Activated T-cell treated with anti-CD3 and anti-CD28 coated beads for 4 hours (primary cell): ENCODE data around the gene VPS13C.

Experiments
- DNase-seq: peaks from one replicate; pipeline ENCODE4 v3.0.0-alpha.2; 2020

Gene VPS13C

DNA sequence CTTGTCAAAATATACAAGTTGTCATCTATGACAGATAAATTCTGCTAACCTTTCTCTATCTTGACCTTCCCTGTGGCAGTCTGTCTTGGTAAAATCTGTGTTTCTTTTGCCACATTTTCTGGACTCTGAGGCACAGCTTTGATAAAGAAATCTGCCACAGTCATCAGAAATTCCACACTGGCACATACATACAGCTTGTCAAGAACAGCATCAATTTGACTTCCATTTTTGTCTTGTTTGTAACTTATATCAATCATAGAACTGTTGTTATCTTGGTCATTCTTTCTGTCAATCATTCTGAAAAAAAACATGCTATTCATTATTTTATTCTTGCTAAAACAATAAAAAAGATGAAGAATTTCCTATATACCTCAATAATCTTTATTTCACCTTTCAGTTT lies 130.8 kb downstream of the VPS13C start:
- no peak for DNase-seq

DNA sequence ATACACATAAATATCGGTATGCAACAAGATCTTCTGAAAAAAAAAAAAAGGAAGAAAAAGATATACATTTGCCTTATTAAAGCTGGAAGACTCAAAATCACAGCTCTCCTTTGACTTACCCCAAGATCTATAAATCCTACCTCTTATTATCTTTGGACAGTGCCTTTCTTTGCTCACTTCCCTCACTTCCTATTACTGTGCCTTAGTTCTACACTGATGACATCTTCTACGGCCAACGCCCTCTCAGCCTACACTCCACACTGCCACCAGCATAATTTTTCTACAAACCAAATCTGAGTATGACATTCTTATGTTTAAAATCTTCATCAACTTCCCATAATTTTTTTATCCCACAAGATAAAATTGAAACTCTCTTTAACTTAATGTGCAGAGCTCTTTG lies 137.1 kb downstream of the VPS13C start:
- DNase-seq, result no peak

DNA sequence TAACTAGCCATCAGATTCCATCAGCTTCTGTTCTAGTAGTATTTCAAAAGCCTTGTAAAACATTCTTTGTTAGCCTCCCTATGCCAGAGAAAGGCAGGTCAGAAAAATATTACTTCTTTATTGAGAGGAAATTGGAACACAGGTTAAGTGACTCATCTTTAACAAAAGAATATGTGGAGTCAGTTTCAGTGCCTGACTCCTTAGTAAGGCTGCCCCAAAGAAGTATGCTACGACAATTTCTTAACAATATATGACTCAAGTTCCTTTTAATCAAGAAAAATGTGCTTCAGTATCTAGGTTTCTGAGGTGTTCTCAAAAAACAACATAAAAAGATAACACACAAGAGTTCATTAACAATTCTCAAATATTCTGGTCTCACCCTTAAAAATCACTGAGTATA lies 139.2 kb downstream of the VPS13C start:
- DNase-seq, result no peak

DNA sequence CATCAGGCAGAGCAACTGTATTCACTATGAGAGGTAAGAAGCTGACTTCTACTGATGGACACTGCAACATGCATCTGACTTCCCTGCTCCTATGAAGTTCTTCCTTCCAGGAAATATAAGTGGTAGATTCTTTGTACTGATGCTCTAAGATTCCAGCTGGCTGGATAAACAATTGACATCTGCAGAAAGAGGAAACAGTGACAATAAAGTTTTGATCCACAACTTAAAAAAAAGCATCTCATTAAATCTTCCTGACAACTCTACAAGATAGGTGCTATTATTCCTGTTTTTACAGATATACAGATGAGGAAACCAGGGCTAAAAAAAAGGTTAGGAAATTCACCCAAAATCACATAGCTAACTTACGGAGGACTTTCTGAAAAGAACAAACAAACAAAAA lies 142.8 kb downstream of the VPS13C start:
- DNase-seq, result no peak

DNA sequence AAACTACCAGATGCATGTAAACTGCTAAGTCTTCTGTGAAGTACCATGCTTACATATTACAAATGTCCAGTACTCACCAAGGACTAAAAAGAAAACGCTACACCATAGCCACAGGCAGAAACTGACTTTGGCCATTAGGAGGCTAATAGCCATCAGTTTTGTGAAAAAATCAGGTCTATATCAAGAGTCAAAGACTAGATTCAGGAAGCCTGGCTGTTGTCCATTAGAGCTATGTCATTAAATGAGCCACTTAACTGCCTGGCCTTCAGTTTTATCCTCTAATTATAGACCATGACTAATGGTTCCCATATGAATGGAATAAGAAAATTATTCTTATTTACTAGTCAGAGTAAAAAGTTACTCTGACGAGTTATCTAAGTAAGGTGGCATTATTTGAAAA lies 144.1 kb downstream of the VPS13C start:
- DNase-seq, result no peak

DNA sequence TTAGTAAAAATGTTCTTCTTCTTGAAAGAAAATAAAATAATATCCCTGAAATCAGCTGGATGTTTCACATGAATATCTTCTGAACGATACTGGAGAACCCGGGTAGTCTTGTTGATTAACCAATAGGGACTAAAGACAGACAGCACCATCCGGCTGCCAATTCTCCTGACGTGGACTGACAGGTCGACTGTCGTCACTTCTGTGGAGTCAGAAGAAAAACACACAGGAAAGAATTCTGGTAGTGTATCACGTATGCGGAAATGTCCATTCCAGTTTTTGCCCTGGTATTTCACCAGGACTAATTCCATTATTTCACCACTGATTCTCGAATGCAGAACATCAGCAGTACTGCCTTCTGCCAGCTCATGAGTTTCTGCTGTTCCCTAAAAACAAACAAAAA lies 144.6 kb downstream of the VPS13C start:
- no peak for DNase-seq

DNA sequence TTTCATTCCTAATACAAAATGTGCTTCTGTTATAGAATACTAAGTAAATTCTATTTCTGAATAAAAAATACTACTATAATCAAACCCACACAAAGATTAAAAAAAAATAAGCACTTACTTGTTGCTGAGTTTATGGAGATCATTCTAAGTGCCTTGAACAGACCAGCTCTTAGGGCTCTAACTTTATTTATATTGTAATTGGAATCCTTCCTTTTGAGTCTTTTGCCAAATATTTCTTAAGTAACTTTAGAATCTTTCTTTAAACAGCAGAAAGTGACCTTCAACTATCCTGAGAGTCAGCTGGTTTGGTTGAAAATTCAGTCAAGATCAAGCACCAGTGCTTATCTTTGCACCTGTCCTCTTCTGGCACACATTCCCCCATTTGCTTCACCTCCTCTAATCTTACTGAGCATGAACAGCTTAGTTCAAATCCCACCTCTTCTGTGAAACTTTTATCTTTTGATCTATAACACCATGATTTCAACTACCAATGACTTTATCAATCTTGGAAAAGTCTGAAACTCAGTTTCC lies 149.3 kb downstream of the VPS13C start:
- no peak for DNase-seq

DNA sequence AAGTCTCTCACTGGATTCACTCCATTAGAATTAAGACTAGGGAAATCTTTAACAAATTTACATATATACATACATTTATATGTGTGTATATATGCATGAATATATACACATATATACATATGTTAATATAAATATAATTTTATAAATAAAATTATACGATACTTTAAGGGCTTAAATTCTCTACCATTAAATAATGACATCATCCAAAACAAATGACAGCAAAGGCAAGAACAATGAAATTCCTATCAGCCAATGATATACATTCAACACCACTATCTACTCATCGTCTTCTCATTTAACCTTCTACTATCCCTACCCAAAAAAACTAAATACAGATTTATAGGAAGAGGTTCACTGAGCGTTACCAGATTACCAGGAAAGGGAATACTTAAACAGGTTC lies 152.0 kb downstream of the VPS13C start:
- DNase-seq, result no peak

DNA sequence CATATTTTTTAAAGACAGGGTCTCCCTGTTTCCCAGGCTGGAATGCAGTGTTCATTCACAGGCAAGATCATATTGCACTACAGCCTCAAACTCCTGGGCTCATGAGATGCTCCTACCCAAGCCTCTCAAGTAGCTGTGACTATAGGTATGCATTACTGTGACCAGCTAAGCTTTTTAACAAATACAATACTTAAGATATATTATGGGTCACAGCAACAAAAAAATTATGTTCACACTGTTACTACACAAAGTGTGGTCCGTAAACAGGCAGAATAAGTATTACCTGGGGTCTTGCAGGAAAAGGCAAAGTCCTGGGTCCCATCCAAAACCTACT lies 152.5 kb downstream of the VPS13C start:
- no peak for DNase-seq

DNA sequence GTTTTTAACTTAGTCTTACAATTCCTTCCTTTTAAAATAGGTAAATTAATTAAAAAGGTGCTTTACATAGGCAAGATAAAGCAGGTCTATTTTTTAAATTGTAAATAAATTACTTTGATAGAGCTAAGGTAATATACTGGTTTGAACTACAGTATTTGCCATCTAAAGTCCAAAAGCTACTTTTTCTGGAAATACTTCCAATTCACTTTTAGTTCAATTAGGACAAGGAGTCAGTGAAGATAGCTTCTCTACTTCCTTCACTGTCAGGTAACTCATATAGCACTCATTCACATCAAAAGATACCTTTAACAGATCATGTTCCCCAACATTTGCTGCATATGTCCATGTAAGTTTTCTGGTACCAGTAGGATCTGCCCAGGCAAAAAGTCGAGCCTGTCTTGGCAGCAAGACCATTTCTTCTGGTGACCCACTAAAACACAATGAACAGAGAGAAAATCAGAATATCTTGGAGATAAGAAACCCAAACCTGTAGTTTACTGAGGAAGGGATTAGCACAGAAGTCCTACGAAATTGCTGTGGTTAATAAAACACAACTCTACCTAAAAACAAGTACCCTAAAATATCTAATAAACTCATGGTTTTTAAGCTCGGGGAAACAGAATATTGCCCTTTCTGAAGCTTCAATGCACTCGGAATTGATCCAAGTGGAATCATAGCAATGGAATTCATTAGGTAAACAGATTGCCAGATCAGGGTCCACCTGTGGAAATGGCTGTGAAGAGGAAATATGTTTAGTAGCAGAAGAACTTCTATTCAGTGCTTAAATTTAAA lies 153.1 kb downstream of the VPS13C start:
- DNase-seq, result no peak

DNA sequence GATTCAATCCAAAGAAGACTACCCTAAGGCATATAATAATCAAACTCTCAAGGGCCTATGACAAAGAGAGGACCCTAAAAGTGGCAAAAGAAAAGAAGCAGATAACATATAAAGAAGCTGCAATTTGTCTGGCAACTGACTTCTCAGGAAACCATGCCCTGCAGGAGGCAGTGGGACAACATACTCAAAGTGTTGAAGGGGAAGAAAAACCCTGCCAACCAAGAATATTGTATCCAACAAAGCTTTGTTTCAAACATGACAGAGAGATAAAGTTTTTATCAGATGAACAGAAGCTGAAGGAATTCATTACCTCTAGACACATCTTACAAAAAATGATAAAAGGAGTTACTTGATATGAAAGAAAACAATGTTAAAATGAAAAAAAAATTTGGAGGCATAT lies 167.1 kb downstream of the VPS13C start:
- DNase-seq, result no peak

DNA sequence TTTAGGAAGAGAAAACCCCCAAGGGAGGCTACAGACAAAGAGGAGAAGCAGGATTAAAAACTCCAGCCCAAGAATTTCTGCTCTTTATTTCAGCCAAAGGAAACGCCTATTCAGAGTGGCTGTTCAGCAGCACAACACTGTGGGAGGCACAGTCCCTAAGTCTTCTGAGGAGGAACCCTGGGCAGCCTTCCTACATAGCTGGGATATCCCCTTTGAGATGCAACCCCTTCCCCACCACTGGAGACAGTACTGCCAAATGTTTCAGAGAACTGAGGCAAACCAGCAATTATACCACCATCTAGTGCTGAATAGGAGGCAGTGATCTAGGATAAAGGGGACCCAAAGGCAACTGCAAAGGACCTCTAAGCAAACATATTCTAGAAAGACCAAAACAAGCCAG lies 168.1 kb downstream of the VPS13C start:
- DNase-seq, result no peak

DNA sequence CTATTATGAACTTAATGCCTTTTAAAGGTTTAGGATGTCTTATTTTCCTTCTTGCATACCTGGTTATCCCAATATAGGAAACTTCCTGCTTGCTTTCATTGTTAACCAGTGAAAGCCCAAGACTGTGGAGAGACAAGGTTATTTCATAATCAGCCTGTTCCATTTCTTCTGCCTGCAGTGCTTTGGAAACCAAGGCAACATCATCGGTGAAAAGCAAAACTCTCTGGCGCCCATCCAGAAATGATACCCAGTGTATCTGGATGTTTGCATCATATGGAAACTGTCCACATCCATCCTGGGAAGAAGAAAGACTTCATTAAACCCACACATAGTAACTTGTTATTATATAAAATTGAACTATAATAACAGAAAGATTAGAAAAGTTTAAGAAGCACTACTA lies 170.1 kb downstream of the VPS13C start:
- DNase-seq, result no peak

DNA sequence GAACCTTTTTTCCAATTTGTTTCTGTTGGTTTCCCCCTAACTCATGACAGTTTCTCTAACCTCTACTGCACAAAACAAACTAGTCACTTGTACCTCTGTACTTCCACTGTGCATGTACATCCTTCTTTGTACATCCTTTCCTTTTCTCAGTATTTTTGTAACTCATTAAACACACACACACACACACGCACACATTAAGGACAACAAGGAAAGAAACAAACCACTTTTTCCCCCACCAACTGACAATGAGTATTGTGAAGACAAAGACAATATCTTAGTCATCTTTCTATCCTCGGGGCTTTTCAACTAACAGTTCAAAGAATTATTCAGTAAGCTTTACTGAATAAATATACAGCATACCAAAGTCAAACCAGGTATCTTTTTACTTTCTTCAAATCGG lies 170.5 kb downstream of the VPS13C start:
- no peak for DNase-seq

DNA sequence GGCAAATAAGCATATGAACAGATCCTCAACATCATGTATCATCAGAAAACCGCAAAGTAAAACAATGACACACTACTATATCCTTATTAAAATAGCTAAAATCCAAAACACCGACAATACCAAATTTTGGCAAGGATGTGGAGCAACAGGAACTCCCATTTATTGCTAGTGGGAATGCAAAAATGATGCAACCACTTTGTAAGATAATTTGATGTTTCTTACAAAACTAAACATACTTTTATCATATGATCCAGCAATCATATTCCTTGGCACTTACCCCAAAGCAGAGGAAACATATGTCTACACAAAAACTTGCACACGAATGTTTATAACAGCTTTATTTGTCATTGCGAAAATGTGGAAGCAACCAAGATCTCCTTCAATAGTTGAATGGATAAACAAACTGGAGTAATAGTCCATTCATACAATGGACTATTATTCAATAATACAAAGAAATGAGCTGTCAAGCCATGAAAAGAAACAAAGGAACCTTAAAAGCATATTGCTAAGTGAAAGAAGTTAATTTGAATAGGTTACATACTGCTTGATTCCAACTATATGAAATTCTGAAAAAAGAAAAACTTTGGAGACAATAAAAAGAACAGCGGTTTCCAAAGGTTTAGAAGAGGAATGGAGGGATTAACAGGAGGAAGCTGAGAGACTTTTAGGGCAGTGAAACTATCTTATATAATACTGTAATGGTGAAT lies 172.0 kb downstream of the VPS13C start:
- no peak for DNase-seq

DNA sequence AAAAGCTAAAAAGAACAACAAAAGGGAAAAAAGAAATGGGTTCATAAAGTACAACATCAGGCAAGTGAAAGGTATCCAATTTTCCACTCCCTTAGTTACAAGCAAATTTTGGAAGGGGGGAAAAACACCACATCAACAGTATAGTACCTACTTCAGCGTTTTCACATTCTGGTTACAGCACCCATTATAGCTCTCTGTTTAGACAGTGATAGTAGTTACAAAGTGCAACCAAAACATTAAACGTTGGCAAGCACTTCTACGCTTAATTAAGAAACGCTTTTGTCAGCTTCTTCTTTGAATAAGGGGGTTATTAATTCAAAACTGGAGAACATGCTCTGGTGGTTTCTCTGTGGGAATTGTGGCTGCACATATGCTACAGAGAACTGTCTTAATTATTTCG lies 180.2 kb downstream of the VPS13C start:
- no peak for DNase-seq

DNA sequence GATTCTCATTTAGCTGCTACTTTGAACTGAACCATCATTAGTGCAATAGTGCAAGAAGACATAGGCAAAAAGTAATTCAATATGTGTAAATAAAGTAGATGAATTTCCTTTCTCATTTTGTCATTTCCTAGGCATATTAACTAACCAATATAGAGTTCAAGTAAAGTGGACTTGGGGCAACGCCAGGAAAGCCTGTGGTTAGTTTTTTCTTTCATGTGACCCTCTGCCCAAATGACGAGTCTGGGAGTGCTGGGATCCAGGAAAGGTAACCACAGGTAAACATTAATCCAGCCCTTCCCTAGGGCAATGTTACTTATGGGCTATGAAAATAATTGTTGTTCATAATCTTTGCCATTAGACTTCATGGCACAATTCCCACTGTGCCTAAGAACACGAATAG lies 181.0 kb downstream of the VPS13C start:
- DNase-seq, result no peak

DNA sequence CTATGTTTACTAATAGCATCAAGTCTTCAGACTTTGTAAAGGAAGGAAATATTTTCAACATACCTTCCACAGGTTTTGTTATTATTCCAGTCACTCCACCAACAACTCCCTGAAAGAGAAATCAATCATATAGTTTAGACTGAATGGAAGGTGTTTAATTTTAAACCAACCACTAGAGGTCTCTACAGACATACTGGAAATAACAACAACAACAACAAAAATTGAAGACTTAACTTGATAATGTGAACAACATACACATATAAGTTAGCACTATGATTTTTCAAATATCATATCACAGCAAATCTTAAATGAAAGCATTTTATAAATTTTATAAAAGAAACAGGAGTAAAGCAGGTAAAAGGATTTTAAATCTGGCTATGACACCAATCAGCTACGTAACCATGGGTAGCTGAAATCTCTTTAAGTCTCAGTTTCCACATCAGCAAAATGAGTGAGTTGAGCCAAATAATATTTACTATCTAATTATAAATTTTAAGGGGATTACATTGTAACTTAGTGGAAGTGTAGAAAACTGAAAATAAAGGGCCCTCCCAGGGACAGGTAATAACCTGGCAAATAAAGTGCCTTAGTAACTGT lies 188.2 kb downstream of the VPS13C start:
- DNase-seq, result no peak

DNA sequence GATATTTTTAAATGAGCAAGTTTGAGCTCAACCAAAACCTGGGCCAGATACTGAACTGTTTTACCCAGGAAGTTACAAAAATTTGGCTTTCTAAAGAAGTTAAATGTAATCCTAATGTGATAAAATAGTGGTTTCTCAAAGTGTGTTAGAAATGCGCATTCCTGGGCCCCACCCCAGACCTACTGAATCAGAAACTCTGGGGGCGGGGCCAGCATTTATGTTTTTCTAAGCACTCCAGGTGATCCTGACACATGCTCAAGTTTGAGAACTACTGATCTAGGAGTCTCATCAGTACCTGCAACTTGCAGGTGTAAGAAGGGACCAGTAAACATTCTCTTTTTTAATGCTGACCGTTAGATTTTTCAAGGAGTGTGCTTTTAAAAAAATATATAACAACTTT lies 190.6 kb downstream of the VPS13C start:
- DNase-seq, result no peak

DNA sequence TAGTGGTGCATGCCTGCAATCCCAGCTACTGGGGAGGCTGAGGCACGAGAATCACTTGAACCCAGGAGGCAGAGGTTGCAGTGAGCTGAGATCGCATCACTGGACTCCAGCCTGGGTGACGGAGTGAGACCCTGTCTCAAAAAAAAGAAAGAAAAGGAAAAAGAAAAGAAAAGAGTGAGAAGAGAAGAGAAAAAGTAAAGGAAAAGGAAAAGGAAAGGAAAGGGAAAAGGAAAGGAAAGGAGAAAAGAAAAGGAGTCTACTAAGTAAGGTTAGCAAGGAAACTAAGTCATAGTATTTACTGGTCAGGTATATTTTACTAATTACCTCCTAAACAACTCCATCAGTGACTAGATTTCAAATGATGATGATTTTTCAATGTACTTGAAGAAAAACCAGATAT lies 198.3 kb downstream of the VPS13C start:
- DNase-seq, result no peak

DNA sequence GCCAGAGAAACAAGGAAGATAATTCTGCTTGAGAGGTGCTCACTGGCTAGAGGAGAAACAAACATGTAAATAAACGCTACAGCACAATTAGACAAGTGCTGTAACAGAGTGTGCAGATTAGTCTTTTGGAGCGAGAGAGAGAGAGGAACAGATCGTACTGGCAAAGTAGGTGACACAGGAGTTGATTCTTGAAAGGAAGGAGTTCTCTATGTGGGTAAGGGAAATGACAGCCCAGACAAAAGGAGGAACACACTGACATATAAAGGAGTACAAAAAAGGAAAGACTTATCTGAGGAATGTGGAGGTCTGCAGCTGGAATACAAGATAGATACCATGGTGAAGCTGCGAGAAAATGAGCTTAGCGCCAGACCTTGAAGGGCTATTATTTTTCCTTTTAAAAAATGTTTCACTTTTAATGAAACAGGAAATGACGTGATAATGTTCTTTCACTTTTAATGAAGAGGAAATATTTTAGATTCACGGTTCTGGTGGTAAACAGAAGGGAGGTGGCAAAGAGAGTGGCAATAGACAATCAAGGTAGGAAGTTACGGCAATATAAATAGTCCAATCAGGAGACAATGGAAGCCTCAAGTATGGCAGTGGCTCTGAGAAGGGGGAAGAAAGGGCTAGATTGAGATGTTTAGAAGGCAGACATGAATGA lies 202.9 kb downstream of the VPS13C start:
- DNase-seq, result no peak

DNA sequence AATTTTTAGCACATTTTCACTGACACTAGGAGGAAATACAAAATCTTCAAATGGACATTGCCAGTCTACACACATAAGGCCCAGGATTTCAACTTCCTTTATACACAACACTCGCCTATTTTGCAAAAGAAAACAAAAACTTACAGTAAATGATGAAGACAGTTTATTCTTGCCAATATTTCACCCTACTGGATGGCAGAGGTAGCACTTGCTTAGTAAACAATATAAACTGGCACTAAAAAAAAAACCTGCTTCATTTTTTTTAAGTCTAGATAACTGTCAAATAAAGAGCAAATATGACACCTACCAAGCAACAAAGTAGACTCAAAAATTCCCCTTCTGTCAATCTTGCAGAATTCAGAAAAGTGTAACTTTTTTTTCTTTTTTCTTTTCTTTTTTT lies 204.0 kb downstream of the VPS13C start:
- DNase-seq, result no peak

DNA sequence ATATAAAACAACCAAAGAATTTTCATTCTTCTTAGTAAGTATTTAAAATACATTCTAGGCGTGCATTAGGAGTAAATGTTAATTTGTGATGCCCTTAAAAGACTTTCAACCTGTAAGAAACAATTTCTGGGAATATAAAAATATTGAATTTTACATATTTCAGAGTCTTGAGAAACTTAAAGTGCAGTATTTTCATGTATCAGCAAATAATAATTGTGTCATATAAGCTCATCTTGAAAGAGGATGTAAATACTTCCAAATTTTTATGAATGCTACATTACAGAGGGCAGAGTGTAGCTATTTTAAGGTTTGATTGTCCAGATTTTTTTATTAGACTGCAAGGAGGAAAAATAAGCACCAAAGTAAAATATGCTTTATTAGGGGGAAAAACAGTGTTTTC lies 207.1 kb downstream of the VPS13C start:
- DNase-seq, result no peak

DNA sequence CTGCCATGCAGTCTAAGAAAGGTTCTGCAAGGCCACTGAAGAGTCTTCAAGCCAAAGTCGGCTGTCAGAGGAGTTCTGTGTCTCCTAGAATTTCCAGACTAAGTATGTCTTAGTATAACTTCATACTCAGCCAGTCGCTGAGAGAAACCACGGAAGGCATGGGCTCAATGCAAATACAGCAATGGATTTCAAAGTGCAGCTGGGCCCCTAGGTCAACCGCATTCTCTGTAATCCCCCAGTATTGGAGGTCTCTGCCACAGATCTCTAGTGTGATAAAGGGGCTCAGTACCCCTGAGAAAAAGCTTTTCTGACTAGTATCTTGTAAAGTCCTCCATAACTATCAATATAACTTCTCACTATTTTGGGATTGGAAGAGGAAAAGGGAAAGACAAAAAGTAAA lies 208.3 kb downstream of the VPS13C start:
- DNase-seq, result no peak
